SIG-M5 (cell line): Measurements from ENCODE around the gene EPHB1.
"Not testable (repeated sequence)": the region's sequence is repeated elsewhere in the genome, so short reads cannot be mapped to it uniquely, and the experiment has no call there.

Experiments used
- DNase-seq: peaks from one replicate; lab custom pipeline; 2025; lab: John Stamatoyannopoulos, UW

EPHB1 gene

GRCh38 chr3:135083756-135084155 lies 288.7 kb downstream of the EPHB1 start:
- DNase-seq: no peak

- DNase-seq: no peak
Measured at GRCh38 chr3:135084405-135084804, 289.3 kb downstream of the EPHB1 start.

GRCh38 chr3:135084976-135085375 lies 289.9 kb downstream of the EPHB1 start:
- DNase-seq: no peak

- DNase-seq: no peak
Measured at GRCh38 chr3:135085652-135086436, 290.8 kb downstream of the EPHB1 start.

GRCh38 chr3:135087782-135088181 lies 292.7 kb downstream of the EPHB1 start:
- DNase-seq: no peak

GRCh38 chr3:135089451-135089850 lies 294.4 kb downstream of the EPHB1 start:
- DNase-seq: no peak

- DNase-seq: no peak
Measured at GRCh38 chr3:135090020-135090717, 295.1 kb downstream of the EPHB1 start.

- no peak for DNase-seq
Measured at GRCh38 chr3:135091946-135092345, 296.9 kb downstream of the EPHB1 start.

- DNase-seq: no peak
Measured at GRCh38 chr3:135093121-135093520, 298.1 kb downstream of the EPHB1 start.

GRCh38 chr3:135097276-135097946 lies 302.4 kb downstream of the EPHB1 start:
- DNase-seq: no peak

GRCh38 chr3:135099734-135100355 lies 304.8 kb downstream of the EPHB1 start:
- DNase-seq: no peak

- no peak for DNase-seq
Measured at GRCh38 chr3:135100366-135100765, 305.3 kb downstream of the EPHB1 start.

- DNase-seq: no peak
Measured at GRCh38 chr3:135103917-135104316, 308.9 kb downstream of the EPHB1 start.

- DNase-seq: no peak
Measured at GRCh38 chr3:135106445-135106844, 311.4 kb downstream of the EPHB1 start.

GRCh38 chr3:135107043-135107442 lies 312.0 kb downstream of the EPHB1 start:
- no peak for DNase-seq

GRCh38 chr3:135109681-135110080 lies 314.6 kb downstream of the EPHB1 start:
- no peak for DNase-seq

GRCh38 chr3:135114551-135114950 lies 319.5 kb downstream of the EPHB1 start:
- DNase-seq: not testable (repeated sequence)

- DNase-seq: no peak
Measured at GRCh38 chr3:135117977-135118376, 322.9 kb downstream of the EPHB1 start.

- no peak for DNase-seq
Measured at GRCh38 chr3:135118792-135119191, 323.7 kb downstream of the EPHB1 start.

GRCh38 chr3:135125171-135125801 lies 330.2 kb downstream of the EPHB1 start:
- DNase-seq: no peak

GRCh38 chr3:135127946-135128470 lies 332.9 kb downstream of the EPHB1 start:
- no peak for DNase-seq

- DNase-seq: no peak
Measured at GRCh38 chr3:135128818-135129217, 333.8 kb downstream of the EPHB1 start.
